Measurements from ENCODE around the gene DDX42. TPM values are rescaled to one million over a fixed set of nuclear protein-coding genes. Genes with fewer than 3 reads are reported as not detected.
A peak's percentile ranks its signal among the peaks of the same experiment; 100 is the strongest.

The DDX42 gene
- total RNA-seq, 1 experiment from 2014 or later = 184 TPM

GRCh38 chr17:63837962-63838600 is 64.1 kb downstream of the DDX42 start:
- DNase-seq = no peak
- Histone ChIP-seq H3K27ac (ENCODE audit: insufficient read length, low read depth, low read length) (no peak overlapping the region), H3K4me2 (ENCODE audit: insufficient read depth, insufficient read length, low read length) (no peak overlapping the region), H2BK20ac (ENCODE audit: low read depth, low read length, poor library complexity, severe bottlenecking) (no peak overlapping the region), H2AK5ac (ENCODE audit: insufficient read length, low read length) (no peak overlapping the region), H2BK120ac (ENCODE audit: low read depth, low read length, poor library complexity, severe bottlenecking) (no peak overlapping the region), H4K8ac (replicated peaks; ENCODE audit: insufficient read length, low read depth, low read length) (no peak overlapping the region), H3K27me3 (ENCODE audit: insufficient read depth, low read length) (no peaks in the 10 kb centered on the region), H3T11ph (ENCODE audit: low read length) (no peak overlapping the region), H4K5ac (ENCODE audit: insufficient read length, low read depth, low read length) (no peak overlapping the region), H3K9ac (ENCODE audit: extremely low read depth, insufficient read length, low read length) (no peak overlapping the region), H3K4ac (ENCODE audit: low read depth, low read length) (no peak overlapping the region), H3K79me2 (ENCODE audit: insufficient read depth, low read length) (peaks cover 3% of the 10 kb centered on the region; the same call in 1 of the 2 replicates), H2AFZ (ENCODE audit: low read length) (no peak overlapping the region), H3K23me2 (ENCODE audit: insufficient read length, low read depth, low read length, poor library complexity, severe bottlenecking) (peaks cover 10% of the 10 kb centered on the region), H2BK12ac (ENCODE audit: insufficient read length, low read depth, low read length) (no peak overlapping the region), H2BK15ac (ENCODE audit: low read depth, low read length) (no peak overlapping the region), H4K91ac (ENCODE audit: insufficient read length, low read depth, low read length) (no peak overlapping the region), H3K23ac (ENCODE audit: insufficient read length, low read depth, low read length) (no peak overlapping the region), H3K79me1 (ENCODE audit: insufficient read depth, low read depth, low read length, poor library complexity, severe bottlenecking) (peaks cover 3% of the 10 kb centered on the region), H3K9me3 (ENCODE audit: control insufficient read depth, low read depth, low read length) (no peaks in the 10 kb centered on the region), H3K56ac (ENCODE audit: insufficient read length, low read depth, low read length) (no peak overlapping the region), H3K18ac (ENCODE audit: insufficient read length, low read depth, low read length) (no peak overlapping the region), H4K20me1 (ENCODE audit: control insufficient read depth, insufficient read depth, insufficient read length) (peaks cover 2% of the 10 kb centered on the region), H3K4me1 (ENCODE audit: insufficient read depth, low read length) (no peaks in the 10 kb centered on the region; the same call in 1 of the 2 replicates), H3K14ac (ENCODE audit: insufficient read depth, low read length) (no peak overlapping the region), H2BK5ac (ENCODE audit: insufficient read length, low read length) (no peak overlapping the region)
- Mint-ChIP-seq H3K4me1 (peaks cover 25 to 38% of the 10 kb centered on the region in 2 experiments), H3K27me3 (ENCODE audit: low read depth) (no peaks in the 10 kb centered on the region), H3K9me3 (no peaks in the 10 kb centered on the region), H3K36me3 (ENCODE audit: insufficient read depth in 1 of 3, low read depth in 3 of 3) (peaks cover 24 to 45% (median 39%) of the 10 kb centered on the region in 3 experiments), H3K4me3 (no peak overlapping the region; a peak in 1 of 5 replicates), H3K27ac (peak overlapping the region in 1 of 3 experiments; percentile 15; a peak in 2 of 7 replicates)
- no CpG with 5 or more reads among the region's 5 CpGs for WGBS (ENCODE audit: extremely low coverage, insufficient read length, low lambda C conversion rate)
- TF ChIP-seq CTCF (conservative IDR thresholded peaks at IDR 0.05) = no peak
